Bone marrow (tissue), 2 donors: ENCODE data around the gene NKAIN2.
"Not testable (repeated sequence)": the region's sequence is repeated elsewhere in the genome, so short reads cannot be mapped to it uniquely, and the experiment has no call there.

Source experiments
- DNase-seq, 2 donors: peaks; one replicate each; lab custom pipeline; 2025; lab: John Stamatoyannopoulos, UW

The NKAIN2 gene

DNA sequence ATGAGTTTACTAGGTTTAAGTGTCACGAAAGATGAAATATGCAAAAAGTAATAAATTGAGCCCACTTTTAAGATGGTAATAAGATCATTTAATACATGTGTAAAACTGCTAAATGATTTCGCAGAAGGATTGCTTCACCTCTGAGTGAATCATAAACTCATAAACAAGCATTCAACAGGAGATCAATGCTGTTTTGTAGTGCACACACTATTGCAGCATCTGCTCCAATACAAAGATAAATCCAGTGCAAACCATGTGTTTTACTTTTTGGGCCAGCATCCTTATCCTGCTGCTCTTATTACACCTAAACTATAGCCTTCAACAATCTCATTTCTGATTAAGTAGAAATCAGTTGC lies 400.1 kb downstream of the NKAIN2 start:
- DNase-seq, result no peak

DNA sequence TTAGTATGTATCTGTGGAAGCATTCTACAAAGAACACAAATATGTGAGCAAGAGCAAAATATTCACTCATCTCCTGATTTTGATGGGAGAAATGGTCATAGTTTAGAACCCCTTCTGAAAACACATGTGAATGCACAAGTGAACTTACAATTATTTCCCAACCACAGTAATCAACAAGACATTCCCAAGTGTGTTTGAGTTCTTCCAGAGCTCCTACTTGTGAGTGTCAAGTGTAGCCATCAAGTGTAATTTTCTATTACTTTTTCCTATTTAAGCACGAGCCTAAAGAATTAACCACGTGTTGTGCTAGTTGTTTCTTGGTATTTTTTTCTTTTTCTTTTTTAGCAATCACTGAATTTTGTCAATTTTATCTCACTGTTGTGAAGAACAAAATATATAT lies 402.3 kb downstream of the NKAIN2 start:
- no peak for DNase-seq

DNA sequence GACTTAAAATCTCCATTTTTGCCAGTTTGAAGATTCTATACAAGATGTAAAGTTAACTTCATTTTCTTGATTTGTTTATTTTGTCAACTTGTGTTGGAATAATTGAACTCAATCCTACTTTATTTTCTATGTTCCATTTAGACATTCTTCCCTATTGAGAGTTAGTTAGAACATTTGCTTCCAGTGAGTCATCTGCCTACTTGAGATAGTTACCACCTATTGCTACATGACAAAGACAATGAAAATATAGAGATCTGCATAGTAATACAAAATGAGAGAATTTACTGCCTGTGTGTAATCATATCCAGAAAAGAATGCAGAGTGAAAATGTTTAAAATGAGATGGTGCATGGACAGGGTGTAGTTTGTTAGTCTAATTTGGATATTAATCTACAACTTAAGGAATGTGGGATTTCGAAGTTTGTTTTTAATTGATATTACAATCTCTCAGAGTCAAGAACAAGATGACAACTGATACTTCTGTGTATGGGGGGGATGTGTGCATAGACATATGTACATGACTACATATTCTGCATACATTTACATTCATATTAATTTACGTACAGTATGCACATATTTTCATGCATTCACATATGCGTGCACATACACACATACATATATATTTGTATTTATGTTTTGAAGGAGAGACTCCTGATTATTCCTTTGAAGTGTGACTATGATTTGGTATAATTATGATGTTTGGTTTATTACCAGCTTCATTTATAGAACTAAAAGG lies 420.1 kb downstream of the NKAIN2 start:
- DNase-seq, result no peak

DNA sequence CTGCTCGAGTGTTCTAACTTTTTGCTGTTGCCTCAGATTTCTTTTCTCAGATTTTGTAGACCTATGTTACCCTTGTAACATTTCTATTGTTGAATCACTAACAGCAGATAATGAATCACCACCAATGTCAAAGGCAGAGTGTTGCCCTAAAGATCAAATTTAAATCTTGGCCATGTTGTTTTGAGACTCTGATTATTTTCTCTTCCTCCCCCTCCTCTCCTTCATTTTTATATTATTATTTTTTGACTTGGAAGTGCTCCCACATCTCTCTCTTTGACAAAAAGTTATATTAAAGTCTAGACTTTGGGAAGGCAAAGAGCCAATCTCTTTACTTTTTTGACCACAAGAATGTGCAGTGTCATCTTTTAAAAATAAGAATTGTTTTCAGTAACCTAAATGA lies 422.7 kb downstream of the NKAIN2 start:
- no peak for DNase-seq

DNA sequence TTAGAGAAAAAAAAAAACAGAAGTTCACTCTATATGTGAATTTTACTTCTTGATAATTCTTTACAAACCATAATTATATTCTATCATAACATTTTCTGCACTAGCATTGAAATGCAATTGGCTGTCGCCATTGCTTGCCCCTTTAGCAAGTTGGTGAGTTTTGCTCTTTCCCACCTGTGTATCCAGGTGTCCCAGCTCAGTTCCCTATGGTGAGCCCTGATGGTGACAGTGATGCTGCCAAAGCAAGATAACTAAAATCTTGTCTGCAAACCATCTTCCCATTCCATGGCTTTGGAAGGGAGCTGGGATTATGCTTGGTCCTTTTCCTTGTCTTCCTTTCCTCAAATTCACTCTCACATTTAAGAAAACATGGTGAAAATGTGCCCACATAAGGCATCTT lies 429.6 kb downstream of the NKAIN2 start:
- no peak for DNase-seq

DNA sequence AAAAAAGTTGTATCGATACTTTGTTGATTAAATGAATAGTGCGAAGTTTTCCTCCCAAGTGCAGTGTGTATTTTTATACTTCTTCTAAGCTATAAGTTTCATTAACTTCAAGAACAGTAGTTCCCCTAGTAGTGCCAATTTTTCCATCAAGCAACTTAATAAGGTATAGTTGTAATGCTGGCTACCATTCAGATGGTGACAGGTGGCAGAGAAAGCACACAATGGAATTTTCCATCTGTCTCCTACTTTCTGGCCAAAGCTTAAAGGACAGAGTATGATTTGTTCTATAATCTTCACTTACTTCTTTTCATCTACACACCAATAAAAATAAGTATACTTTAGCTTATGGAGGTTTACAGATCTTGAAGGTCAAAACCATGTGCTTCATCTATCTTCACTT lies 431.1 kb downstream of the NKAIN2 start:
- DNase-seq, result no peak

DNA sequence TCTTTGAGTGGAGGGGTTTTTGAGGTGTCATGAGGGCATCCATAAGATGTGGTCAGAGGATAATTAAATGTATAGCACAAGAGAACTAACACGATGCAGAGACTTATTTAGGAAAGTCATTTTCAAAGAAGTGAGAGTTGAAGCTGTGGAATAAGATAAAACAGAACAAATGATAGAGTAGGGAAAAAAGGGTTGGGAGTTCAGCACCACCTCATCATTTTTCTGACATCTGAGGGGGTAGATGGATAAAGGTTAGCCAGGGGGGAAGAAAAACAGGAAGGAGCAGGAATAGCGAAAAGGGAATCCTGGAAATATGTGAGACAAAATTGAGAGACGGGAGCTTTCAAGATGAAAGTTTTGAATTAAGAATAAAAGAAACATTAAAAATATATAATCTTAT lies 434.2 kb downstream of the NKAIN2 start:
- no peak for DNase-seq

DNA sequence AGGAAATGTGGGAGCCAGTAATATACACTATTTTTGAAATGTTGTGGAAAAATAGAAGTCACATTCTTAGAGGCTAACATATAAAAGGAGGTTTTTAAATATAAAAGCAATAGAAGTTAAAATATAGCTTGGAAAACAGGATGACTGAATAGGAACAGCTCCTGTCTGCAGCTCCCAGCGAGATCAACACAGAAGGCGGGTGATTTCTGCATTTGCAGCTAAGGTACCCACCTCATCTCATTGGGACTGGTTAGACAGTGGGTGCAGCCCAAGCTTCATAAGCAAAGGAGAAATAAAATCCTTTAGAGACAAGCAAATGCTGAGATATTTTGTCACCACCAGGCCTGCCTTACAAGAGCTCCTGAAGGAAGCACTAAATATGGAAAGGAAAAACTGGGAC lies 434.7 kb downstream of the NKAIN2 start:
- DNase-seq, result not testable (repeated sequence)

DNA sequence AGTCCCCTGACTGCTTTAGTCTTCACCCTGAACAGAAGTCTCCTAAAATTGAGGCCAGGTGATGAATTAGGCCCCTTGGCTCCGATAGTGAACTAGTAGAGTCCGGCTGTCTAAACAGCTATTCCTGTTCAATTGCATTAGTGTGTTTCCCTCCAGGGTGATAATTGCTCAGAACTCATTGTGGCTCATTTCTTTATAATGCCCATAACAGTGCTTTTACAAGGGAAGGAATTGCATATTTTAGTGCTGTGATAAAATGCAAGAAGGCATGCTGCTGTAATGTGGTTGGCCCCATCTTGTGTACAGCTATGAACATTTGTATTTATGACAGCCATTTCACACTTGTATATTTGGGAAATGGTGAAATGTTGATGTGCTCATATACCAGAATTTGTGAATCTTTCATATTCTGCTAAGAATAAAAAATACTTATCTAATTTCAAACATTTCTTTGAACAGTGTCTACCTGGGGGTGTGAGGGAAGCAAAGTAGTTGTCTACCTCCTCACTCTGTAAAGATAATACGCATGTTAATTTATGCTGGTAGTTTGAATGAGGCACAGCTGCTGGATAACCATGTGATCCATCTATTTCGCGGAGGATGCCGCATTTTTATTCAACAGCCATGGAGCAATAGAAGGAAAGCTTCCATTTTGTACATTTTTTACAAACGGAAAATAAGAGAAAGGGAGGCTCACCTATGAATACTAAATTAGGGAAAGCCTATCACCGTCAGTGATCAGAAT lies 451.4 kb downstream of the NKAIN2 start:
- DNase-seq, result no peak

DNA sequence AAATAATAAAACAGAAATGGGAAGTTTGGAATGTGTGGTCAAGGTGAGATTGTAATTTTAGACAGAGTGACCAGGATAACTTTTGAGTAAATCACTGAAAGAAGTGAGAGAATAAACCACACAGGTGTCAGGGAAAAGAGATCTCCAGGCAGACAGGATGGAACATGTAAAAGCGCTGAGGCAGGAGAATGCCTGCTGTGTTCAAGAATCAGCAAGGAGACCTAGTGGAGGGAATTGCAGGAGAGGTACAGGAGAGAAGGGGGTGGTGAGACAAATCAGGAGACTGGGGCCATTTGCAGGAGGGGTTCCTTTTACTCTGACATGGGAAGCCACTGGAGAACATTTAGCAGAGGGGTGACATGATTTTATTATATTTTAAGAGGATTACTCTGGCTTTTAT lies 456.7 kb downstream of the NKAIN2 start:
- DNase-seq, result no peak

DNA sequence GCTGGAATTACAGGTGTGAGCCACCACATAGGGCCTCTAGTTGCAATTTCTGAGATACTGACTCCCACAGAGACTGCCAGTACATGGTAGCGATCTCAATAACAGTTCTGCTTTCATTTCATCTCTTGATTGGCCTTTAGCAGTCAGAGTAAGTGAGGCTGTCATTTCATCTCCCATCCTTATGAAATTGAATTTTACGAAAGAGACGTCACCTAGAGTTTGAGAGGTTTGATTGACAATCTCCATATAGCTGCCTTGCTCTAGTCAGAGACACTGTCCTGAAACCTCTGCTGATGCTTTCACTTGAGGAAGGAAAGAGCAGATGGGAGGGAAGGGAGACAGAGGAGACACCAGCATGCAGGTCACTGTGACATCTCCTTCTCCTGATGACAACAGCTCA lies 466.1 kb downstream of the NKAIN2 start:
- no peak for DNase-seq

DNA sequence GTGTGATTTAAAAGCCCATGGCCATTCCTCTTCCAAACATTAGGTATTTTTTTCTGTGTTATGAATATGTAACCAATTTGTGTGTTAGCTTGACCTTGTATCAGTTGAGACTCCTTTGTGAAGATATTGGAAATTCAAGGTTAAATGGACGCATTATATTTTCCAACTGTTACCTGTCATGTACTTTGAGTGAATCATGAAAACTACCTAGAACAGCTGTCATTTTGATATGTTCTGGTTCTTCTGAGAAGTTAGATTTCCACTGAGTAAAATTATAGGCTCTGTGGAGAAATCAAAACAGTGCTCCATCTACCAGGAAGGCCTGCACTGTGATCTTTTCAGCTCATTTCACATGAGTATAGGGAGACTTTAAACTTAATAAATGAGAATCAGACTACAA lies 470.0 kb downstream of the NKAIN2 start:
- no peak for DNase-seq

DNA sequence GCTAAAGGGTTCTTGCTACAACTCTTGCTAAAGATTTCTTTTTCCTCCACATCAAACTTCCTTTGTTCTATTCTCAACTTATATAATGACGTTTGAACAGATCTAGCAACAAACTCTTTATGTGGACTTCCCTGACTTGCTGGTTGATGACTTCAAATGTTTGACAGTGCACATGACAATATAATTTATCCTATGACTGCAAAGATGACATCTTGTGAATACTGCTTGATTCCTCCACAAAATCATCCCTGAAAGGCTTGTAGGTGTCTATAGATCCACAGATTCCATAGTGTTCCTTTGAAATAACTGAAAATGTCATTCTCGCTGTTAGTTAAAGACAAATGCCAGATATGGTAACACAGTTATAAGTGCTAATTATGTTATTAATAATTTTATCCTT lies 478.9 kb downstream of the NKAIN2 start:
- no peak for DNase-seq

DNA sequence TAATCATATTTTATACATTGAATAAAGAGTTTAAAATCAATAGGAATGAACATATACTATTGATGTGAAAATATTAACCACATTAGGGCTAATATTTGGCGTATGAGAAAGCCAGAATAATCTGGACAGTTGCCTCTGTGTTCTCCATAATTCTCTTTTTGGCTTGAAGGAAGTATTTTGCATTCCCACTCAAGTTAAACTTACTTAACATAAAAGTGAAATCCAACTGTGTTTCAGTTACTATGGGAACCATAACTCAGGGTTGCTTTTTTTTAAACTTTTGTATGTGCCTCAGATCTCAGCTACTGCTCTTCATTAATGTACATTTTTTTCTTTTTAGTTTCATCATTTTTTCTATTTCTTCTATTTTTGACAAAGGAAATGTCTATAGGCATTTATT lies 479.8 kb downstream of the NKAIN2 start:
- DNase-seq, result no peak

DNA sequence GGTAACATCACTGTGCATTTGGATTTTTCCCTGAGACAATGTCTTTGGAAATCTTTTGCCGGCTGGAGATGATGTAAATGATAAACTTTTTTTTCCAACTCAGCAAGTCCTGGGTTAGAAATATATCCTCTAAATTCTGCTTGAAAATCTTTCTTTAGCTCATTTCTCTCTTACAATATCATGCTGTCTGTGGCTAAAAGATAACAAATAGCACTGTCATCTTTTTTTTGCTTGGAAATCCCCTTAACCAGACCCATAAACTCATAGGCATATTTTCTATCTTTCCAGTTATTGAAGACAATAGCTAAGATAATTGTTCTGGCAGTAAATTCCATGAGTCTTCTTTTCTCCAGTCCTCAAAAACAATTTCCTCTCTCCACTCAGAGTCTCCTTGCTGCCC lies 481.5 kb downstream of the NKAIN2 start:
- DNase-seq, result no peak

DNA sequence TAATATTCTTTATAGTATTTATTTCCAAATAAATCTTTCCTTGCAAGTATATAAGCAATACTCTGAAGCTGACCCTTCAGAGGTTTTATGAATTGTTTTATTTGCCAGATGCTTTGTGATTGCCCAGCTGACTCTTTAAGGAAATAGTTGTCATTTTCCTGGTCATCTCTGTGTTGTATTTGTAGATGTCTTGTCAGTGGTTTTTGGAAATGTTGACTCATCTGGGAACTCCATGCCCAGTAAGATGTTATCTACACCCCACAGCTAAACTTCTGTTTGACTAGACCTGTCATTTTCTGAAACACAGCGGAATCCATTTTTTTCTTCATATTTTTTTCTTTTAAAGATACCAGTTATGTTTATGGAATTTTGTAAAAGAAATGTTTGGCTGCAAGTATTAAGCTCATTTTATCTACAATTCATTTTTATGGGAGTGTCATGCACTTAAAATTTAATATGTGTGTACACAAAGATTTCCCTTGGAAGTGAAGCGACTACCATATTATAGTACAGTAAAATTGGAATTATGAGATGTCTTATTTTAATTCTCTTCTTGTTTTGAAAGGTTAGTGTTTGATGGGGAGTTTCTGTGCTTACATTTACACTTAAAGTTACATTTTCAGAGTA lies 491.0 kb downstream of the NKAIN2 start:
- no peak for DNase-seq

DNA sequence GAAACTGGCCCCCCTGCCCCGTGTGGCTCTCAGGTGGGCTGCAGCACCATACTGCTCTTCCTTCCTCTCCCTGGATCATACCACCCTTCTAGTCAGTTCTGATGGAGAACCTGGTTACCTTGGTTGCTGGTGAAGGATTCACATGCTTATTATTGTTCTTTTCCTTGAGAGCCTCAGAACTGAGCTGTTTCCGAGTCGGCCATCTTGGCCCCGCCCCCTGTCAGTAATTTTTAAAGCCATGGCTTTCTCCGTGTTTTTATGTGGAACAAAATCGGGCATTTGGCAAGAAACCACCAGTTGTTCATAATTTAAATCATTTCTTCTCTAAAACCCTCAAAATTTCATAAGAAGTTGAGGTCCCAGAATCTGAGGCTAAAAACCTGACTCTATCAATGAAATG lies 493.8 kb downstream of the NKAIN2 start:
- no peak for DNase-seq

DNA sequence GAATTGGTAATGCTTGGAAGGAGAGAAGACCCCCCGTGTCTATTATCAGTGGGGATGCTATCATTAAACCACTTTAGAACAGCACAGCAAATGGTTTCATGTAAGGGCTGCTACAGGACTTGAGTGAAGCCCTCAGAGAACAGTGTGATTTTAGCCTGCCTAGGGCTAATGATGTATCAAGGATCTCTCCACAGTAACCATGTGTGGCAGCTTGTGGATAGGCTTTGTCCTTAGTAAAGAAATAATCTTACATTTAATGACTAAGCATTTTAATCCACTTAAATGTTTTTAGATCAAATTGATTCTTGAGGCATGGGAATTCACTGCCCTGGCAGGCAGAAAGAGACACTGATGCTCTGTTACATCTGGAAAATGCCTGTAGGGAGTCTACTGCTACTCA lies 495.1 kb downstream of the NKAIN2 start:
- DNase-seq, result no peak

DNA sequence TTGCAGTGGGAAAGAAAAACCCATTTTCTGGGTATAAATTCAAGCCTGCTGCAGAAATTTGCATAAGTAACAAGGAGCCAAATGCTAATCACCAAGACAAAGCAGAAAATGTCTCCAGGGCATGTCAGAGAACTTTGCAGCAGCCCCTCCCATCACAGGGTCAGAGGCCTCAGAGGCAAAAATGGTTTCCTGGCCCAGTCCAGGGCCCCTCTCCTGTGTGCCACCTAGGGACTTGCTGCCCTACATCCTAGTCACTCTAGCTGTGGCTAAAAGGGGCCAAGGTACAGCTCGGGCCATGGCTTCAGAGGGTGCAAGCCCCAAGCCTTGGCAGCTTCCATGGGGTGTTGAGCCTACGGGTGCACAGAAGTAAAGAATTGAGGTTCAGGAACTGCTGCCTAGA lies 497.2 kb downstream of the NKAIN2 start:
- not testable (repeated sequence) for DNase-seq

DNA sequence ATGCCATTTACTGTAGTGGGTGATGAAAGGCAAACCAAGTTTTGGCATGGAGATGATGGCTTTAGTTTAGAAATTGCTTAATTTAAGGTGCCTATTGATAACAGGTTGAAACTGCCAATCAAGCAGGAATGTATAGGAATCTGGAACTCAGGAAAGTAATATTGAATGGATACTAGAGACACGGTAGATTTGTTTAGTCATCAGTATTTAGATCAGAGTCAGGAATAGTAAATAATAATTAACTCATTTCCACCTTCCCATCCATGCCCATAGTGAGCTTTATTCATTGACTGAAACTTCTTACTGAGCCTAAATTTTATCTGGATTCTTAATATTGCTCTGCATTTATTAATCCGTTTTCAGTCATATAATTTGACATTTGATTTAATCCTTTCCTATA lies 500.3 kb downstream of the NKAIN2 start:
- DNase-seq, result no peak

DNA sequence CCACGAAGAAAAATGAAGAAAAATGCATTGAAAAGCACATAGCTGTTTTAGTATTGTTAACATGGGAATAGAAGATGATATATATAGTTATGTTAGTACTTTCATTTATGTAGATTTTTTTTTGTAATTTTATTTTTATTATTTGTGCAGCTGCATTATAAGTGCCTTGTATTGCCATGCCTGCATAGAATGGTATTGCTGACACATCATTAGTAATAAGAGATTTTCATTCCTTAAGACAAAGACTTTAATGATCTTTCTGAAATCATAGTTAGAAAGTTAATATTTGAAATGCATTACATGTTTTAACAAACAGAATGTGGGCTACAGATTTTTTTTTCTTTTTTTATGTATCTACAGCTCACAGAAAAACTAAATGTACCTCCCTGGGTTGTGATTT lies 506.5 kb downstream of the NKAIN2 start:
- no peak for DNase-seq

DNA sequence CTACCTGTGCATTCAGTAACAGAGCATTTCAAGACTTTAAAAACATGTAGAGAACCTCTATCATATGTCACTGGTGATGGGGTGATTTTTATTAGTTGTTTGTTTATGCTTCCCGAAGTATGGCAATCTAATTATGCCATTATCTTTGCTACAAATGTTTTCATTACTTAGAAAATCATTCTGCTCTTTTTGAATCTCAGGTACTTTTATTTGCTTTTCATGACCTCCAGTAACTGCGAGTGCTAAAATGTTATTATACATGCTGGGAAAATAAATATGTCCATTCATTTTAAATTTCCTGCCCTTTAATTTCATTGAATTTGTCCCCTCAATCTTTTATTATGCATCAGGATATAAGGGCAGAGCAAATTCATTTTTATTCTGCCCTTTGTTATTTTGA lies 515.7 kb downstream of the NKAIN2 start:
- DNase-seq, result no peak

DNA sequence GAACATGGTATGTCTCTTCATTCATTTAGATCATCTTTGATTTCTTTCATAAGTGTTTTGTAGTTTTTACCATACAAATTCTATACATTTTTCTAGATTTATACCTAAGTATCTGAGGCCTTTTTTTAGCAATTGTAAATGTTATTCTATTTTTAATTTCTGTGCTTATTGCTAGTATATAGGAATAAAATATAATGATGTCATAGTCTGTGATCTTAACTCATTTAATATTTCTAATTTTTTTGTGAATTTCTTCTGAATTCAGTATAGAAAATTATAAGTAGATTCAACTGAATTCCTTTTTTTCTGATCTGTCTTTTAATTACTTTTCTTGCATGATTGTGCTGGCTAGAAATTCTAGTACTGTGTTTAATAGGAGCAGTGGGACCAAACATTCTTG lies 520.6 kb downstream of the NKAIN2 start:
- no peak for DNase-seq

DNA sequence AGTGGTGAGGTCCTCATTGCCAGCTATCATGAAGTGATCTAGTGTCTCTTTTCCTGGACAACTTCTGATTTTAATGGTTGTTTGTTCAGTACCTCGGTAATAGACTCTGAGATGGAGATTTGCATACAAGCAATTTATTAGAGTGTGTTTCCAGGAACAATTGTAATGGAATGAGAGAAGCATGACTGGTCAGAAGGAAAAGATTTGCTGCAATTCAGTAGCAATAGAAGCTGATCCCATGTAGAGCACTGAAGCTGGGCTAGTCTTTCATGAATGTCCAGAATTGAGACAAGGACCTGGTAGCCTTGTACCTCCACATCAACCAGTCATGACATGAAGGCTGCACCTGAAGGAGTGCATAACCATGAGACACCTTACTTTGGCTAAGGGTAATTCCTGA lies 526.5 kb downstream of the NKAIN2 start:
- no peak for DNase-seq
